Effector CD4-positive, alpha-beta T cell (primary cell): ENCODE data around the gene ALDH3A1. TPM values are rescaled to one million over a fixed set of nuclear protein-coding genes. Genes with fewer than 3 reads are reported as not detected.
"Not testable (repeated sequence)": the region's sequence is repeated elsewhere in the genome, so short reads cannot be mapped to it uniquely, and the experiment has no call there.

Experiments used
- DNase-seq: peaks from one replicate; pipeline ENCODE4 v3.0.0-alpha.2; 2020
- total RNA-seq: gene quantifications from one replicate; lab custom pipeline; 2026; lab: John Stamatoyannopoulos, UW

Gene ALDH3A1
- not detected for total RNA-seq

DNA sequence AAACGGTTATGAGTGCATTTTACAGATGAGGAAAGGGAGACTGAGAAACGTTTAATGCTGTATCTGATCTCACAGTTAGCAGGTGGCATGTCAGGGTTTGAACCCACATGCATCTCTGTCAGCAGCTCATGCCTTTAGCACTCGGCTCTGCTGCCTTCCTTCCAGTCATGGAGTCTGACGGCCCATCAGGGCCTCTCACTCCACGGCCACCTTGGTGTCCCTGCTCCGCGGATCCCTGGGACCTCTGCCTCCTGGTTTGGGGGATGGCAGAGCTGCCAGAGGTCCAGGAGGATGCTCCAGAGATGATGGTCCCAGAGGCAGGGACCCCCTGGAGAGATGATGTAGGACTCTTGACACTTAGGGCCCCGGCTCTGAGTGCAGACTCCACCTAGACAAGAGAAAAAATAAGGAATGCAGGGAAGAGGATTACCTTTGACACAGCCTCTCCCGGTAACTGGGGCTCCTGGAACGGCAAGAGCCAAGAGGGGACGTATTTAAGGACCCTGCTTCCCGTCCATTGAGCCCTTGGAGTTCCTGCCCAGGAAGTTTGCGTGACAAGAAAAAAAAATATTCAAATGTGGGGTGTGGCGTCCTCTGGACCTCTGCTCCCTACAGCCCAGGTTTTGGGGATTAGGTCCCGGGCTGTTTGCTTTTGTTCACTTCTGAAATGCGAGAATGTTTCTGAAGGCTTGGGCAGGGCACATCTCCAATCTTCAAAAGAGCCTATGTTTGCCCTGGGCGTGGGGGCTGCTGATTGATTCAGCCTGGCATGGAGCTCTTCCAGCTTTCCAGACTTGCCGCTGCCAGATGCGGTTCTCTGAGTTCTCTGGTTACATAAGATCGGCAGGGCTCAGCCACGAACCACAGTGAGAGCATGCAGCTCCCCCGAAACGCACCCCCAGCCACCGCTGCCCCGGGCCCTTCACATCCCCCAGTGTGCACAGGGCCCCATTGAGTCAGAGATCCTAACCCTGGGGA lies at the start of gene ALDH3A1:
Gene ALDH3A1 (minus strand): TSS at position 470 of the 978 bp plus-strand sequence. CDS start 3,169 bp downstream, outside the sequence.
- no peak for DNase-seq

DNA sequence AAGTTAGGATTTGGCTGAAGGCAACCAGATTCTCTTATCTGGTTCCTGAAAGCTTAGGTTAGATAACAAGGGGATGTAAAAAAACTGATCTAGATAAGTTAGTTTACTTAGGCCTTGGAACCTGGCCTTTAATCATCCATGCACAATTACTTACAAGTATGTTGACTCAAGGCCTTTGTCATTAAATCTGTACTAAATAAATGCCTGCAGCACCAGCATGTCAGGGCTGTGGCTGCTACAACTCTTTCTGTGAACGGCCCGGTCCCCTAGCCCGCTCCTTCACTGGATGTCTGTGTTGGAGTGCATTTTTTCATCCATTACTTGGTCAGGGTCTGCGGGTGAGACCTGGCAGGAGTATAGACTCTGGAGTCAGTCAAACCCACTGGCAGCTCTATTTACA lies 48.4 kb upstream of the ALDH3A1 start:
- no peak for DNase-seq

DNA sequence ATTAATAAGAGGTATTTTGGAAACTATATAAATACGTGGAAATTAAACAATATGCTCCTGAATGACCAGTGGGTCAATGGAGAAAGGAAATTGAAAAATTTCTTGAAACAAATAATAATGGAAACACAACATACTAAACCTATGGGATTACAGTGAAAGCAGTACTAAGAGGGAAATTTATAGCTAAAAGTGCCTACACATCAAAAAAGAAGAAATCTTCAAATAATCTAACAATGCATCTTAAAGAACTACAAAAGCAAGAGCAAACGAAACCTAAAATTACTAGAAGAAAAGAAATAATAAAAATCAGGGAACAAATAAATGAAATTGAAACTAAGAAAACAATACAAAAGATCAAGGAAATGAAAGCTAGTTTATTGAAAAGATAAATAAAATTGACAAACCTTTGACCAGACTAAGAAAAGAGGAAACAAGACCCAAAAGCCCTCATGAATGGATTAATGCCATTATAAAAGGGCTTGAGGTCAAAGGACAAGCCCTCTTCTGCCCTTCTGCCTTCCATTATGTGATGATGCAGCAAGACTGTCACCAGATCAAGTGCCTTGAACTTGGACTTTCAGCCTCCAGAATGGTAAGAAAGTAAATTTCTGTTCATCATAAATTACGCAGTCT lies 43.9 kb upstream of the ALDH3A1 start:
- DNase-seq = no peak

DNA sequence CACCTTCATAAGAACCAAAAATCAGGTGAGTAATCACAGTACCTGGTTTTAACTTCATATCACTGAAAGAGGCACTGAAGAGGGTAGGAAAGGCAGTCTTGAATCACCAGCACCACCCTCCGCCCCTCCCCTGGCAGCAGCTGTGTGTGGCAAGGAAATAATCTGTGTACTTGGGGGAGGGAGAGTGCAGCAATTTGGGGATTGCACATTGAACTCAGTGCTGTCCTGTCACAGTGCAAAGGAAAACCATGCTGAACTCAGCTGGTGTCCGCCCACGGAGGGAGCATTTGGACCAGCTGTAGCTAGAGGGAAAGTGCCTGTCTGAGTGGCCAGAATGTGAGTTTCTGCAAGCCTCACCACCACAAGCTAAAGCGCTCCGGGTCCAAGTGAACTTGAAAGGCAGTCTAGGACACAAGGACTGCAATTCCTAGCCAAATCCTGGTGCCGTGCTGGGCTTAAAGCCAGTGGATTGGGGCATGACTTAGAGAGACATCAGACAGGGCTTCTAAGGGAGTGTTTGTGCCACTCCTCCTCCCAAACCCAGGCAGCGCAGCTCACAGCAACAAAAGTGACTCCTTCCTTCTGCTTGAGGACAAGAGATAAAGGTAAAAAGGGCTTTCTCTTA lies 39.7 kb upstream of the ALDH3A1 start:
- DNase-seq = no peak

DNA sequence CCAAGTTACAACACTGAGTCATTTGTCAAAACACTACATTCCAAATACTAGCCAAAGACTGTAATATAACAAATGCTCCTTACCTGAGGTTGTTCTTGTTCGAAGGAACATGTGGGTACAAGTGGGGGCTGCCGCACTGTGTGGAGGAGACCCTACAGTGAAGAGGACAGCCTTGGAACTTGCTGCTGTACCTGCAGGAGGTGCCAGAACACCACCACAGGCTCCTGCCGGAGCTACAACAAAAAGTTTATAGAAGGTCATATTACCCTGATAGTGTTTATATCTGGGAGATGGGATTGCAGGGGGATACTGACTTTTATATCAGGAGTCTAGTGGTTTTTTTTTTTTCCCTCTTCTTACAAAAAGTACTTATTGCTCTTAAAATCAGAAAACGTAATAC lies 37.8 kb upstream of the ALDH3A1 start:
- no peak for DNase-seq

DNA sequence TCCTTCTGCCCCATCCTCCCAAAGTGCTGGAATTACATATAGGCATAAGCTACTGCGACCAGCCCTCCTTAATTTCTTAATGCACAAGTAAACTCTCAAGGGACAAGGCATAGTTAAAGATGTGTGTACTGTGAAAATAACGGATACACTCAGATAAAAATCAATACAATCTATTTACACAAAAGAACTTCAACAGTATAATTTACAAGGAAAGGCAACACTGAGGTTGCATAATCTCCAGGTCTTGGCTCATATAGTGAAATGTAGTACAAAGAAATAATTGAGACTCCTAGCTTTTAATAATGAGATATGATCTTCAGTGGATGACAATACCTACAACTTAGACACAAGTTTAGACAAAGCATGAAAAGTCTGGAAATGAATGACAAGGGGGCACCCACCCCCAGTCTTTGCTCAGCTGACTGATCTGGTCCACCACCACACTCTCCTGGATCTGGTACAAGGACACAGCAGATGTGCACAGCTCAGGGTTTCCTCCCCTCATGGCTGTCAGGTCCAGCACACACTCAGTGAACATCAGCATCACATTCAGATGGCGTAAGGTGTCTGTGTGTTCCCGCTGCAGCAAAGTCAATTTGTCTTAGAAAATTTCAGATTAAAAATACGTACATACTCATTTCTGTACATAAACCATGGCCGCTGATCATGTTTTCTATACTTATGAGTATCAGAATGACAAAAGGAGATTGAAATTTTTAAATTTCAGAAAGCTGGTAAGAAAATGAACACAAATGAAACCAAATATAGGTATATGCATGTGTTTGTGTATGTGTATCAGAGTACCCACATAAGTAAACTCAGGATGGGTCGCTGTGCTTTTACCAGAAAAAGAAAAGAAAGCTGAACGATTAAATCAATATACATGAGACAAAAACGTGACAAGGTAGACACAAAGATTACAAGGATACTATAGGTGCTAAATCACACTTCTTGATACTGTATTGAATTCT lies 33.7 kb upstream of the ALDH3A1 start:
- DNase-seq = no peak

DNA sequence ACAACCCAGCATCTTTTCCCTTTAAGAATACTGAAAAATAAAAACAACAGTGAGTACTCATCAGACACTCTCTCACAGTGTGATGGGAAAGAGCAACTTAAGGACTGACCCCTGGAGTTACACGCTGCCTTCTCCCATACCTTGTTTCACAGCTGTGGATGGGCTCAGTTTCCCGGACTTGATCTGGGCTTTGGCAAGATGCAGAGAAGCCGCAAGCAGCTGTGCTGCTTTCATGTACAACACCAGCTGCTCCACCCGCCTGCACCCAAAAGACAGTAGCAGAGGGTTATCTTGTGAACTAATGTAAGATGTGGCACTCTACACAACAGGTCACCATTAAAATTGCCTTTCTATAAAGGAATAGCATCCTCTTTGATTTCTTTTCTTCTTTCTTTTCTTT lies 32.7 kb upstream of the ALDH3A1 start:
- no peak for DNase-seq

DNA sequence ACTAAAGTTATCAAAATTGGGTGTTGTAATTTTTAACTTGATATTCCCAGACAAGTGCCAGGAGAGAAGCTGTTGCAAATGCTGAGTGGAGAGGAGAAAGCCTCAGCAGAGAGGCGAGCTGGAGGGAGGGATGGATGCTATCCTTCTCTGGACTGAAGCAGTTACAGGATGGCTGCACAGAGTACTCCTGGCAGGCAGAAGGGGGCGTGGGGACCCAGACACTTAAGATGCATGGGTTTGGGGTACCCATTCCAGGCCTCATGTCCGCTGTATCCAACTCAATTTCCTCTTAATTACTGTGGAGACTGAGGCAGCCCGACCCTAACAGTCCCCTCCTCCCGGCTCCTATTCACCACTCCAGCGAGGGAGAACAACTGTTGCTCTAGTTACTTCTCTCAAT lies 25.4 kb upstream of the ALDH3A1 start:
- DNase-seq = no peak

DNA sequence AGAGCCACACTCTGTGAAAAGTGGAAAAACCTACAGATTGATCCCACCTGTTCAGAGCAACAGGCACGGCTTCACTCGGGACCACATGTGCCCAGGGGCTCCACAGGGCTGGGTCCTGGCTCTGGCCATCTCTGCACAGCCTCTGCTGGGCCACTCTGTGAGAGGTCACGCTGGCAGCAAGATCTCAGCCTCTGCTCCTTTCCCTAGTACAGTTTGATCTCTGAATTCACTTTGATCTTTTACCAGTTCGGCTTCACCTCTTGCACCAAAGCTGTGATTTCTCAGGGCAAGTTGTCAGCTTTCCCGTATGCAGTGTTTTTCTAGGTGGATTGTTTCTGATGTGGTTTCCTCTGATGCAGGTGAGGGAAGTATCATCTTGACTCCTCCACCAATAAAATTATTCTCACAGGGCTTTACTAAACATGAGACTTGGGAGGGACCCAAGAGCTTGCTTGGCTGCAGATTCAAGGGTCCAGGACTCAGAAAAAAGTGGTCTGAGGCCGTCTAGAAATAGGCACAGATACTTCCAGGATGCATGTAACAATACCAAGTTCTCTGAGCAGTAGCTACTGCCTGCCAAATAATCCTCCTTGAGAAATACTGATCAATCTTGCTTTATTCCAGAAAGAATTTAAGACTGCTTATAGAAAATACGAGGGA lies 24.0 kb upstream of the ALDH3A1 start:
- DNase-seq = no peak

DNA sequence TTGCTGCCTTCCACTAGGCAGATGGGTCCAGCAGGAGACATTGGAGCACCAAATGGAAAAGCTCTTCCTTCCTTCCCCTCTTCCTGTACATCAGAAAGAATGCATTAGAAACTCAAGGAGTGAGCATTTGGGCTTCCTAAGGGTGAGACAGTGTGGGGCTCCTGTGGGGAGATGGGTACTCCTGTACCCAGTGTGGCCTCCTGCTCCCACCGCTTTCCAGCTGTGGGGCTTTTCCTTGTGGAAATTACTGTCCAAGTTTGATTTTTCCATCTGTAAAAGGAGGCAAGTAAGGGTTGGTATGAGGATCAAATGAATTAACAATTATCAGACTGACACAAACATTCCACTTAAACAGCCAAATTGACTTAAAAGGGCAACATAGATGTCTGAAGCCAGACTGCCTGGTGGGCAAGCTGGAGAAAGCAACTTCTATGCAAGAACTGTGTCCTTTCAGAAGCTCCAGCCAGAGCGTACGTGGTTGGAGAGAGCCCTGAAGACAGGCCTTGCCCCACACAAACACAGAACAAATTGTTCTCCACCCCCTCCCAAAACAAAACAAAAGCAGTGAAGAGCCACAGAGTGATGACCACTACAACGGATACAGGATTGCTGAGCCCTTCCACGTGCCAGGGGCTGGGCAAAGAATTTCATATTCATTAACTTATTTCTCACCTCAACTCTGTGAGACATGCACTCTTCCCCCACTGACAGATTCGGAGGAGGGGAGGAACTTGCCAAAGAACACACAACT lies 23.1 kb upstream of the ALDH3A1 start:
- no peak for DNase-seq

DNA sequence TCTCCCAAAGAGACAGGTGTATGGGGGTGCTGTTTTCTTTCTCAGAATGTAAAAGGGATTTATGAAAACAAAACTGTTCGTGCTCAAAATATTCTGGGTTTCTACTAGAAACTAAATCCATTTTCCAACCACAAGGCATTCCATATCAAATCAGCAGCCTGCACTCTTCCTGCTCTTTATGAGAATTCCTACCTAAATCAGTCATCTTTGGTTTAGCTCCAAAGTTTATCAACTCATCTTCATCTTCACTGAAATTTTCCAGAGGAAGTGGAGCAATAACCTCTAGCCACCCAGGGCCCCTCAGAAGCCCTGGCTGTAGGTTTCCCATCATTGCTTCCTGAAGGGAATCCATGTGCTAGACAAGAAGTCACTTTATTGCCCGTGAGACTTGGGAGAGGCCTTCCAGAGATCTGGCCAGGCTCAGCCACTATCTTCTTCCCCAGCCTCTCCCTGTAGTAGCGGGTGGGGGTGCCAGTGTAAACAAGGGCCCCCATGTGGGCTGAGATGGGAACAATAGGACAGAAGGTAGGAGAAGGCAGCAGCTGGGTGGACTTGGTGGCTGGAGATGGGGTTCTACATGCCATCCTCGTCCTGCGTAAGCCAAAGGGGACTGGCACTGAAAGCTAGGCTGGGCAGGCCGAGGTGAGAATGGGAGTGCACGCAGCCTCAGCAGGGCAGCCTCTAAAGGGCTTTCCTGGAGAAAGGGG lies 22.0 kb upstream of the ALDH3A1 start:
- no peak for DNase-seq

DNA sequence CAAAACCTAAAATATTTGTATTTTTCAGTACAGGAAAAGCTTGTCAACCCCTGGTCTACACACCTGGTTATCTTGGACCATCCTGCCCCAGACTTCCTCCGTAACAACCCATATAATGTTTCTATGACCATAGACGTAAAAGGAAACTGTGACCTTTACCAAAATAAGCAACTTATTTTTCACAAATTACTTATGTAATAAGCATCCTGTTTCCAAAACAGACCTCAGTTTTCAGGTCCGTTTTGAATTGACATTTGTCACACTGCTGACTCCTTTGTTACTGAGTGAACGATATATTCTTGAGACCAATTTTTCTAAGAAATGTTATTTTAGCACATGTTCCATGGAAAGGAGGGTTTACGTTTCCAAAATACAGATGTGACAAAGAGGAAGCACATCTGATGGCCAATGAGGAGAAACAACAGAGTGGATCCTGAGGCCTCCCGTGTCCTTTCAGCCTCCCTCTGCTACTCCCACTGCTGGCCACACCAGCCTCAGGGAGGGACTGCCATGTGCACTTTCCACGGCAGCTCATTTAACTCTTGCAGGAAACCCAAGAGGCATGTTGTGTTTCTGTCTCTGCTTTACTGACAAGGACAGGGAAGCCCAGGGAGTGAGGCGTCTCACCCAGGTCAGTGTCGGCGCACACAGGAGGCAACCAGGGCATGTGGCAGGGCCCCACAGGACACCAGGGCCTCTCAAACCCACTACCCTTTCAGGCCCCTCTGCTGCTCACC lies 20.1 kb upstream of the ALDH3A1 start:
- DNase-seq = no peak

DNA sequence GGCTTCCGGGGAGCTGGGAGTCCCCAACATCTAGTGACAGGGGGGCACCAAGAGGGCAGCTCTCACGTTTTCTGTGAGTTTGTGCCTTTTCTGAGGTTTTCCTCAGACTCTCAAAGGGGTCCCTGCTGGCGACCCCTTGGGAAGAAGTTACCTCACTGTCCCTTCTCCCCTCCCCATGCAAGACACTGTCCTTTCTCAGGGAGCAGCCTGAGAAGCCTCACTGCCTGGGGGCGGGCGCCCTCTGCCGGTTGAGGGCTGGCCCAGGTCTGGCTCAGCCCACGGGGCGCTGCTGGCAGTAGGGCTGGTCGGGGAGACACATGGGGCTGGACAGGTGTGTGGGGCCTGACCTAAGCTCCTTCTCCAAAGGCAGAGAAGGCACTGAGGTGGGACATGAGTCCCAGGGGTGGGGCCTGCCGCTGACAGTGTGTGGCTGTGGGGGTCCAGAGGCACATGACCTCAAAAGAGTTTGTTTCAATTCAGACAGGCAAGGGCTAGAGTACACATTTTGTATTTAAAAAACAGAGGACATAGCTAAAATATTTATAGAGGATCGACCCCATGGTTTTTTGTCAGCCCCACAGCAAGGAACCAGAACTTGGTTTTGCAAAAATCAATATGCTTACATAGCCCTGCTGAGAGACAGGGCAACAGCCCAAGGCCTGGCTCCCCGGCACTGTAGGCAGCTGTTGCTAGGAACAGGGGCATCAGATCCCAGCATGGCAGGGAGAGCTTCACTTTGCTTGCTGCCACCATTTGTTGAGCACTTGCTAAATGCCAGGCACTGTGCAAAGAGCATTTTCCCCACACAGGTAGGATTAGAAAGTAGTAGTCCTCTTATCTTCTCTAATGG lies 18.5 kb upstream of the ALDH3A1 start:
- peak; percentile 72 for DNase-seq

DNA sequence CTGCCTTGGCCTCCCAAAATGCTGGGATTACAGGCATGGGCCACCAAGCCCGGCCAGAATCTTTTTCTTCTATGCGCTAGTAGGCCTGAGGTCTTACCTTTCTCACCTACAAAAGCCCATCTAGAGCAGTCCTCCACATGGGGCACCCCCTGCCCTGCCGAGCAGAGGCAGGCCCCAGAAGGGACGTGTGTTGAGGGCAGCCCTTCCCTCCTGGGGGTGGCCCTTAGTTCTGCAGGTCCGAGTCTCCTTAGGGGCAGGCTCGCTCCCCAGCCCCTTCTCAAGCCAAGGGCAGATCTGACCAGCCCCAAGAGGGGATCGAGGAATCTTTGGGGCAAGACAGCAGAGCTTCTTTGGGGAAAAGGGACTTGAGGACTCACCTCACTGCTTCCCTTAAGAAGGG lies 17.9 kb upstream of the ALDH3A1 start:
- DNase-seq = no peak

DNA sequence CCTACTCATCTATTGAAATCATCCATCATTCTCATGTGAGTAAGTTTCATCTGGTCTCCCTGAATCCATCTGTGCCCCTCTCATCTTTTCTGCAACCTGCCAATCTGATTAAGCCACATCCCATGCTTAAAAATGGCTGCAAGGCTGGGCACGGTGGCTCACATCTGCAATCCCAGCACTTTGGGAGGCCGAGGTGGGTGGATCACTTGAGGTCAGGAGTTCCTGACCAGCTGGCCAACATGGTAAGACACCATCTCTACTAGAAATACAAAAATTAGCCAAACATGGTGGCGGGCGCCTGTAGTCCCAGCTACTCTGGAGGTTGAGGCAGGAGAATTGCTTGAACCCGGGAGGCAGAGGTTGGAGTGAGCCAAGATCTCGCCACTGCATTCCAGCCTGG lies 15.9 kb upstream of the ALDH3A1 start:
- DNase-seq = not testable (repeated sequence)

DNA sequence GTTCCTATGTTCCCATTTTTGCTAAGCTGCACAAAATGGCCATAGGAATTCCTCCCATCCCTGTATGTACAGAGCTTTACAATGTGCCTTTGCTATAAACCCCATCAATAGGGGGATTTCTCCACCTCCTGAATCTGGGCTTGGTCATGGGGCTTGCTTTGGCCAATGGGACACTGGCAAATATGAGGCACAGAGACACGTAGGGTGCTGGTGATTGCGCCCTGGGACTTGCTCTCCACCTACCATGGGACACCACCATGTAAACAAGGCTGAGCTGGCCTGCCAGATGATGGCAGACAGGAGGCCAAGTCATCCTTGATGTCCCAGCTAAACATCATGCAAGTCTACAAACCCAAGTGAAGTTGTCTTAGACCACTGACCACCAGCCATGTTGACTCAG lies 15.3 kb upstream of the ALDH3A1 start:
- DNase-seq = no peak

DNA sequence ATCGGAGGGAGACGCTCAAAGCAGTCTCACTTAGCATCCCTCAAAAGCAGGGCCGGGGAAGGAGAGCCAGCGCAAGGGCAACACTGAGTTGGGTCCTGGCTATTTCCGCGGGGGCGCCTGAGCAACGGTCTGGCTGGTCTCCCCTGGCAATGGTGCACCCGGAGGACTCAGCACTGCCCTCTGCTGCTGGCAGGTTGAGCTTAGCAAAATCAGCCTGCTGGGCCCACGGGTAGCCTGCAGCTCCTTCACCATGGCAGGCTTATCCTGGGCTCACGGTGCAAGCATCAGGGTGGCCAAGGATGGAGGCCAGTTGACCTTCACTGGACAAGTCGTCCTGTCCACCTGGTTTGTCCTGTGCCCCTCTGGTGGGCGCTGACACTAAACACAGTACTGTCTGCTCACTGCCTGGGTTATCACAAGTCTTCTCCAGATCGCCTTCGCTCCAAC lies 14.4 kb upstream of the ALDH3A1 start:
- peak; percentile 54 for DNase-seq

DNA sequence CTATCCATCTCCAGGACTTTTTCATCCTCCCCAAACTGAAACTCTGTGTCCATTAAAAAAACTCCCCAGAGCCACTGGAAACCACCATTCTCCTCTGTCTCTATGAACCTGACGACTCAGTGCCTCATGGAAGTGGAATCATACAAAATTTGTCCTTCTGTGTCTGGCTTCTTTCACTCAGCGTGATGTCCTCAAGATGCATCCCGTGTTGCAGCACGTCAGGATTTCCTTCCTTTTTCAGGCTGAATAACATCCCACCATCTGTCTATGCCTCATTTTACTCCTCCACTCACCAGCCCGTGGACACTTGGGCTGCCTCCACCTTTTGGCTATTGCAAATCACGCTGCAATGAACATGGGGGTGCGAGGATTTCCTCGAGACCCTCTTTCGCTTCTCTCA lies 12.6 kb upstream of the ALDH3A1 start:
- no peak for DNase-seq
